Activated CD8-positive, alpha-beta memory T cell treated with anti-CD3 and anti-CD28 coated beads, Interleukin-2, amount 50 U/mL, for 24 hours (primary cell): ENCODE results near the gene ZNF57.
"Not testable (repeated sequence)": the region's sequence is repeated elsewhere in the genome, so short reads cannot be mapped to it uniquely, and the experiment has no call there.

ENCODE experiments used
- DNase-seq: peaks from one replicate; pipeline ENCODE4 v3.0.0-alpha.2; 2020; ENCODE audit errors: extremely low read depth

The ZNF57 gene

DNA sequence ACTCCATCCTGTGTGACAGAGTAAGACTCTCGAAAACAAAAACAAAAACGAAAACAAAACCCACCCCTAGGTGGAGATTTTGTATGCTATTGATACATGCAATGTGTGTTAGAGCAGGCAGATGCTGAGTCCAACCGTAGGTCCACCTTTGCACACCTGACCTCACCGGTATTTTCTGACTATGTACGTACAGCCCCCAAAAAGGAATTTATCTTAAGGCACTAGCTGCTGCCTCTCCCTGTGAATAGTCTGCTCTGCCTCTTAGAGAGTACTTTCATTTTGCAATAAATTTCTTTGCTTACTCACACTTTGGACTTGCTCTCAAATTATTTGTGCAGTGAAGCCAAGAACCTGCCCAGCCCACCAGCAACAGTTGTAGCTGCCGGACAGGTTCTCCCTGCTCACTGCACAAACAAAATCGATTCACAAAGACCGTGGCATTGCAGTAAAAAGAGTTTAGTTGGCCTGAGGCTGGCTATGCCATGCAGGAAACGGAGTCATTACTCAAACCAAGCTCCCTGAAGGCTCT, 52.3 kb downstream of the ZNF57 start:
- DNase-seq = no peak

DNA sequence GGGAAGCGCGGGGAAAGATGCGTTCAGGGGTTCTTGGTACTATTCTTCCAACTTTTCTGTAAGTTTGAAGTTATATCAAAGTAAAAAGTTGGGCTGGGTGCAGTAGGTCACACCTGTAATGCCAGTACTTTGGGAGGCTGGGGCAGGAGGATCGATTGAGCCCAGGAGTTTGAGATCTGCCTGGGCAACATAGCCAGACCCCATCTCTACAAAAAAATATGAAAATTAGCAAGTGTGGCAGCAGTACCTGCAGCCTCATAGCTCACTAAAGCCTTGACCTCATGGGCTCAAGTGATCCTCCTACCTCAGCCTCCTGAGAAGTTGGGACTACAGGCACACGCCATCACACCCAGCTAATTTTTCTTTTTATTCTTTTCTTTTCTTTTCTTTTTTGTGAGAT, 56.4 kb downstream of the ZNF57 start:
- no peak for DNase-seq

DNA sequence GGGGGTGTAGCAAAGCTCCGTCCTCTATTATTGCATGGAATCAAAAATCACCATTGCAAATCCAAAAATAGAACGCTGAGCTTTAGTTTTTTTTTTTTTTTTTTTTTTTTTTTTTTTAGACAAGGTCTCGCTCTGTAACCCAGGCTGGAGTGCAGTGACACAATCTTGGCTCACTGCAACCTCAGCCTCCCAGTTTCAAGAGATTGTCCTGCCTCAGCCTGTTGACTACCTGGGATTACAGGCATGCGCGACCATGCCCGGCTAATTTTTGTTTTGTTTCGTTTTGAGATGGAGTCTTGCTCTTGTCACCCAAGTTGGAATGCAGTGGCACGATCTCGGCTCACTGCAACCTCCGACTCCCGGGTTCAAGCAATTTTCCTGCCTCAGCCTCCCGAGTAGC, 59.4 kb downstream of the ZNF57 start:
- DNase-seq = no peak

DNA sequence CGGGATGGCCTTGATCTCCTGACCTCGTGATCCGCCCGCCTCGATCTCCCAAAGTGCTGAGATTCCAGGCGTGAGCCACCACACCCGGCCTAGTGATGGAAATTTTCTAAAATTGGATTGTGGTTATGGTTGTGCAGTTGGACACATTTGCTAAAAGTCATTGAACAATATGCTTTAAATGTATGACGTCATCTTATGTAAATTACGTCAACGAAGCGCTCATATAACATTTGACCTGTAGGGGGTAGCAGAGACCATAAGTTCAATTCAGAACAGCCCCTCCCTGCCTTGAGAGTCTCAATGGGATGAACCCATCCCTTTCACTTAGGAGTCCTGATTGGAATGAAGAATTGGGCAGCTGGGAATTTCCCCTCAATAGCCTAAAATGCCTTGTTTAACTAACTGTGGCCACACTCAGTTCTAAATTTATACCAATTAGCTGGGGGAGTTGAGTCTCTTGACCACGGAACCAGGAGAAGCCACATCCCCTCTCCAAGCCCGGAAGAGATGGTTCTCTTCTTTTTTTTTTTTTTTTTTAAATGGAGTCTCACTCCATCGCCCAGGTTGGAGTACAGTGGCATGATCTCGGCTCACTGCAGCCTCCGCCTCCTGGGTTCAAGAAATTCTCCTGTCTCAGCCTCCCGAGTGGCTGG, 61.4 kb downstream of the ZNF57 start:
- DNase-seq = no peak

DNA sequence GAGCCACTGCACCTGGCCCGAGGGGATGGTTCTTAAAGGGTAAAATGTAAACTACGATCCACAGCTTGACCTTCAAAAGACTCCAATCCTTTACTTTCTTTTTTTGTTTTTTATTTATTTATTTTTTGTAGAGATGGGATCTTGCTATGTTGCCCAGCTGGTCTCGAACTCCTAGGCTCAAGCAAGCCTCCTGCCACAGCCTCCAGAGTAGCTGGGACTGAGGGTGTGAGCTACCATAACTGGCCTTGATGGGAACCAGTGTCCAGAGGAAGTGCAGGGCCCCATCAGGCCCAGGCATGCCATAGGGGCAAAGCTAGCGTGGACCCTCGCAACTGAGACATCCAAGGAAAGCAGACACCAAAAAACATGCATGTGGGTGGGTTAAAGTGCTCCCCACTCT, 62.4 kb downstream of the ZNF57 start:
- DNase-seq = no peak

DNA sequence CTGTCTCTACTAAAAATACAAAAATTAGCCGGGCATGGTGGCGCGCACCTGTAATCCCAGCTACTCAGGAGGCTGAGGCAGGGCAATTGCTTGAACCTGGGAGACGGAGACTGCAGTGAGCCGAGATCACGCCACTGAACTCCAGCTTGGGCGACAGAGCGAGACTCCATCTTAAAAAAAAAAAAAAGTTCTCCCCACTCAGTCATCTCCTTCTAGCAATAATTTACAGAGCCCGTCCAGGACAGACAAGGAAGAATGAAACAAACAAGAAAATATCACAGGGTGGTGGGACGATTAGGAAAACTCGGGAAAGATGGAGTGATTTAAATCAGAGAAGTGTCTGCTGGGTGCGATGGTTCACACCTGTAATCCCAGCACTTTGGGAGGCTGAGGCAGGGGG, 62.9 kb downstream of the ZNF57 start:
- not testable (repeated sequence) for DNase-seq

DNA sequence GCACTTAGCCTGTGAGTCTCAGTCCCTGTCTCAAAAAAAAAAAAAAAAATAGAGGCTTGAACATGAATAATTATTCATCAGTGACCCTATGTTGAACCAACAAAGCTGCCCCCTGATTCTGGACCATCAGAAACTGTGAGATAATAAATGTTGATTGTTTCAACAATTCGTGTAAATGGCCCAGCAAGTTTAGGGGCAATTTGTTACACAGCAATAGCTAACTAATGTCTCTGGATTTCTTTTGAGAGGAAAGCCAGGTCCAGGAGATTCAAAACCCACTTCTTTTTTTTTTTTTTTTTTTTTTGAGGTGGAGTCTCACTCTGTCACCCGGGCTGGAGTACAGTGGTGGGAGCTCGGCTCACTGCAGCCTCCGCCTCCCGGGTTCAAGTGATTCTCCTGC, 64.1 kb downstream of the ZNF57 start:
- DNase-seq = no peak

DNA sequence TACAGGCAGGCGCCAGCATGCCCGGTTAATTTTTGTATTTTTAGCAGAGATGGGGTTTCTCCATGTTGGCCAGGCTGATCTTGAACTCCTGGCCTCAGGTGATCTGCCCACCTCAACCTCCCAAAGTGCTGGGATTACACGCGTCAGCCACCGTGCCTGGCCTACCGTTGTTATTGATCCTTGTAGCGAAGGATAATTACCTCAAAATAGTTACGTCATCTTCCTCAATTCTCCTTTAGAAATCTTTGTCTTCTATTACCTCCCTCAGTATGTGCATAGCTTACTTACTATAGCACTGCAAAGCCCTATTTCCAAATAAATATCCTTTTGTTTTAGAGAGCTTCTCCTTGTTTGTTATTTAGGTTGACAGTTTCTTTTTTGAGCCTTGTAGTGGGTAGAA, 67.2 kb downstream of the ZNF57 start:
- DNase-seq = no peak
